Measurements from ENCODE around the gene BAHD1. TPM values are rescaled to one million over a fixed set of nuclear protein-coding genes. Genes with fewer than 3 reads are reported as not detected.
"Not testable (repeated sequence)": the region's sequence is repeated elsewhere in the genome, so short reads cannot be mapped to it uniquely, and the experiment has no call there.

The BAHD1 gene
- total RNA-seq, 2 experiments from 2014 or later = 20.3 to 21.5 TPM

GRCh38 chr15:40451527-40452158 lies 10.9 kb downstream of the BAHD1 start:
- ATAC-seq (ENCODE audit: poor library complexity) = no peak
- intact Hi-C loops (cut with DNase I, micrococcal nuclease) = loop anchor here in 1 of 2 experiments (5.0 kb wide), 1 partner anchor 116 kb away; the partner anchor contains the start of genes CCDC32 and RPUSD2

GRCh38 chr15:40452296-40453090 lies 11.7 kb downstream of the BAHD1 start:
- ATAC-seq (ENCODE audit: poor library complexity) (peak; percentile 50), DNase-seq (peak in 1 of 14 experiments; percentile 27)
- no peaks in the 10 kb centered on the region for H3K9me3 ChIP-seq (ENCODE audit: control insufficient read depth in 1 of 2, insufficient read depth in 1 of 2, low read length in 2 of 2)
- POLR2A ChIA-PET = interaction anchor here (1.1 to 9.1 kb wide), 2 partner anchors 10 to 17 kb away, joined by 4 to 106 read pairs; partner anchors contain the start of gene BAHD1
- peaks cover 86% of the 10 kb centered on the region for H3K4me1 Mint-ChIP-seq (ENCODE audit: low read depth)
- H3K27me3 Mint-ChIP-seq = no peaks in the 10 kb centered on the region
- CTCF ChIA-PET = interaction anchor here (0.6 to 1.7 kb wide), 5 partner anchors 10 to 198 kb away, joined by 3 to 4 read pairs (median 4); partner anchors contain the start of genes BAHD1 and PLCB2
- H3K27me3 ChIP-seq (ENCODE audit: control insufficient read depth in 1 of 2, insufficient read depth in 2 of 2, low read length in 2 of 2) = no peaks in the 10 kb centered on the region
- peak overlapping the region; percentile 81 for H3K4me3 Mint-ChIP-seq
- H3K36me3 Mint-ChIP-seq (ENCODE audit: low read depth) = no peaks in the 10 kb centered on the region
- H3K27ac ChIP-seq (ENCODE audit: low read depth in 1 of 2, low read length in 2 of 2) = peak overlapping the region; percentile 13 to 68
- no peak for TF ChIP-seq CTCF (IDR thresholded peaks at IDR 0.05)
- H3K27ac Mint-ChIP-seq = peak overlapping the region; percentile 84
- H3K36me3 ChIP-seq (ENCODE audit: insufficient read depth, low read length) = peaks cover 7% of the 10 kb centered on the region
- H3K4me1 ChIP-seq (ENCODE audit: insufficient read depth, low read length) = peaks cover 86% of the 10 kb centered on the region
- no peaks in the 10 kb centered on the region for H3K9me3 Mint-ChIP-seq
- intact Hi-C loops (cut with DNase I, micrococcal nuclease) = loop anchor here in 1 of 2 experiments (5.0 kb wide), 1 partner anchor 115 kb away; the partner anchor contains the start of genes CCDC32 and RPUSD2
- H3K4me3 ChIP-seq (ENCODE audit: low read length) = peak overlapping the region; percentile 10

More at GRCh38 chr15:40451527-40452158, 10.9 kb downstream of the BAHD1 start:
- DNase-seq = no peak
- H3K4me1 ChIP-seq (ENCODE audit: insufficient read depth, low read length) = peaks cover 82% of the 10 kb centered on the region
- H3K4me1 Mint-ChIP-seq (ENCODE audit: low read depth) = peaks cover 82% of the 10 kb centered on the region
- peak overlapping the region; percentile 84 for H3K27ac Mint-ChIP-seq
- ChIA-PET CTCF (interaction anchor here (1.7 kb wide), 1 partner anchor 10 kb away, joined by 4 read pairs; the partner anchor contains the start of gene BAHD1), POLR2A (interaction anchor here (2.3 to 9.1 kb wide), 2 partner anchors 10 to 117 kb away, joined by 6 to 106 read pairs; partner anchors contain the start of genes BAHD1 and RPUSD2)
- no peaks in the 10 kb centered on the region for H3K9me3 ChIP-seq (ENCODE audit: control insufficient read depth in 1 of 2, insufficient read depth in 1 of 2, low read length in 2 of 2)
- no peaks in the 10 kb centered on the region for H3K36me3 Mint-ChIP-seq (ENCODE audit: low read depth)
- no peaks in the 10 kb centered on the region for H3K9me3 Mint-ChIP-seq
- no peak for TF ChIP-seq CTCF (IDR thresholded peaks at IDR 0.05)
- H3K27me3 ChIP-seq (ENCODE audit: control insufficient read depth in 1 of 2, insufficient read depth in 2 of 2, low read length in 2 of 2) = no peaks in the 10 kb centered on the region
- peak overlapping the region; percentile 13 to 68 for H3K27ac ChIP-seq (ENCODE audit: low read depth in 1 of 2, low read length in 2 of 2)
- H3K4me3 ChIP-seq (ENCODE audit: low read length) = no peak overlapping the region
- H3K4me3 Mint-ChIP-seq = peak overlapping the region; percentile 81
- H3K36me3 ChIP-seq (ENCODE audit: insufficient read depth, low read length) = peaks cover 7% of the 10 kb centered on the region
- H3K27me3 Mint-ChIP-seq = no peaks in the 10 kb centered on the region

DNA sequence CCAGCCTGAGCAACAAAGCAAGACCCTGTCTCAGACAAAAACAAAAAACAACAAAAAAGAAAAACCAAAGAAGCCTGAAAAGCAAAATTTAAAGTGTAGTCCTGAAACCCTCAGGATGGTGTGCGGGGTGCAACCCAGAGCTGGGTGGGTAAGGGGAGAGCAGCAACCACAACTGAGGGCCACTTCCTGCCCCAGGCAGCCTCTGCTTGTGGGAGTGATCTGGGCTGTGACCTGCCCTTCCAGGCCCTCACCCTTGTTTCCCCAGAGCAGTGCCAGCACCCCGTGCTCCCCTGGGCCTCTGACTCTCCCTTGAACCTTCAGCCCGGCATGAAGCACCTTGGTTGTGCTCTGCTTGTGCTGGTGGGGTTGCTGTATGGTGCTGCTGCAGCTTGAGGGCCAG lies 13.2 kb downstream of the BAHD1 start:
- intact Hi-C loops (cut with DNase I, micrococcal nuclease) = loop anchor here in 1 of 2 experiments (5.0 kb wide), 1 partner anchor 113 kb away; the partner anchor contains the start of genes CCDC32 and RPUSD2
- peaks cover 17% of the 10 kb centered on the region for H3K36me3 ChIP-seq (ENCODE audit: insufficient read depth, low read length)
- H3K27me3 Mint-ChIP-seq; H3K9me3 Mint-ChIP-seq; CTCF ChIA-PET; H3K9me3 ChIP-seq (ENCODE audit: control insufficient read depth in 1 of 2, insufficient read depth in 1 of 2, low read length in 2 of 2); H3K27me3 ChIP-seq (ENCODE audit: control insufficient read depth in 1 of 2, insufficient read depth in 2 of 2, low read length in 2 of 2); H3K36me3 Mint-ChIP-seq (ENCODE audit: low read depth): not testable (repeated sequence)
- H3K4me3 ChIP-seq (ENCODE audit: low read length) = peak overlapping the region; percentile 14
- Mint-ChIP-seq H3K4me1 (ENCODE audit: low read depth) (peaks cover 85% of the 10 kb centered on the region), H3K27ac (peak overlapping the region; percentile 84), H3K4me3 (peak overlapping the region; percentile 81)
- peak overlapping the region; percentile 46 to 68 for H3K27ac ChIP-seq (ENCODE audit: low read depth in 1 of 2, low read length in 2 of 2)
- ATAC-seq (ENCODE audit: poor library complexity) = peak; percentile 76
- peak in 7 of 14 experiments; percentile 25 to 69 (median 46) for DNase-seq
- POLR2A ChIA-PET = interaction anchor here (1.0 to 9.1 kb wide), 5 partner anchors 12 to 171 kb away, joined by 3 to 106 read pairs (median 7); partner anchors contain the start of genes ANKRD63, BAHD1 and CHST14
- H3K4me1 ChIP-seq (ENCODE audit: insufficient read depth, low read length) = peaks cover 88% of the 10 kb centered on the region
